Measurements from ENCODE around the gene MXI1. TPM values are rescaled to one million over a fixed set of nuclear protein-coding genes. Genes with fewer than 3 reads are reported as not detected.

Gene MXI1
- total RNA-seq, 1 experiment from 2014 or later = 25.8 TPM

DNA sequence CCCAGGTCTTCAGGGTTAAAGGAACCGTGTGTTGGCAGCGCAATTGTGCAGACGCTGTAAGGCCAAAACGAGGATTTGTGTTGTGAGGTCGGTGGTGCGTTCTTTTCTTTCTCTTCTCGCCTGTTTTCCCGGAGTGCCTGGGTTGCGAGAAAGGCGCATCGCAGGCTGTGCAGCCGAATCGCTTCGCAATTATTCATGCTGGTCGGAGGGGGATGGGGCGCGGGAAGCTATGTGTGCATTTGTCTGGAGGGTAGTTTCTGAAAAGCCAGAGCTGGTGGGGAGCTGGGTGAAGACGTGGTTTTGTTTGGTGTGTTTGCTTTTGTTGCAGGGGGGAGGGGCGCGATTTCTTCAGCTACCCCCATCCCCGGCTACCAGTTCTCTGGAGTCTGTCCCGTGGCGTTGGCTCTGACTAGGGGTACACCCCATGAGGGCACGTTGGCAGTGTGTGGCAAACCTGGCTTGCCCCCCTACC lies 2.1 kb downstream of the MXI1 start:
- peak overlapping the region; percentile 76 for H2AFZ ChIP-seq
- peak; percentile 46 to 63 for DNase-seq
- no peaks in the 10 kb centered on the region for H3K9me2 ChIP-seq (ENCODE audit: insufficient read depth)
- no peaks in the 10 kb centered on the region for H3K36me3 ChIP-seq (ENCODE audit: low read depth)
- H3K27ac ChIP-seq = 0 out of 2 replicates have a peak overlapping the region, but pooled peaks have one; percentile 24
- ChIA-PET POLR2A (ENCODE audit: unreplicated experiment) (interaction anchor here (0.6 to 0.9 kb wide), 3 partner anchors 17 to 709 kb away, joined by 5 to 10 read pairs (median 6); no protein-coding TSS in a partner anchor), CTCF (interaction anchor here (0.6 kb wide), 1 partner anchor 12 kb away, joined by 3 read pairs; no protein-coding TSS in a partner anchor)
- TF ChIP-seq CTCF (conservative IDR thresholded peaks at IDR 0.05) (no peak), EZH2 (IDR thresholded peaks at IDR 0.05; ENCODE audit: low read depth) (no peak)
- no peaks in the 10 kb centered on the region for H3K9me3 ChIP-seq (ENCODE audit: insufficient read depth, low read depth)
- intact Hi-C loops (cut with micrococcal nuclease; ENCODE audit: unreplicated experiment) = loop anchor here (5.0 kb wide), 3 partner anchors 93 to 203 kb away; partner anchors contain the start of genes ADD3 and SMNDC1
- H3K27me3 ChIP-seq (ENCODE audit: insufficient read depth, low read depth) = no peaks in the 10 kb centered on the region
- no peaks in the 10 kb centered on the region for H4K20me1 ChIP-seq (ENCODE audit: insufficient read depth)
- peak overlapping the region; percentile 77 for H3K4me2 ChIP-seq
- no TSS peak for BruUV-seq (replicated peaks)
- no peaks in the 10 kb centered on the region; the same call in 1 of the 2 replicates for H3K4me1 ChIP-seq (replicated peaks; ENCODE audit: insufficient read depth)
- no peaks in the 10 kb centered on the region for H3F3A ChIP-seq (ENCODE audit: insufficient read depth, low read depth)
- H3K79me2 ChIP-seq (ENCODE audit: low read depth) = no peaks in the 10 kb centered on the region
- peak overlapping the region; percentile 80 for H3K4me3 ChIP-seq

- no peak for DNase-seq
- H3K79me2 ChIP-seq (ENCODE audit: low read depth) = no peaks in the 10 kb centered on the region
- ChIA-PET POLR2A (ENCODE audit: unreplicated experiment) (interaction anchor here (0.6 to 1.3 kb wide), 4 partner anchors 17 to 708 kb away, joined by 4 to 49 read pairs (median 7); partner anchors contain the start of gene SMNDC1), CTCF (interaction anchor here (0.5 to 0.7 kb wide), 6 partner anchors 12 to 97 kb away, joined by 3 to 9 read pairs (median 4); no protein-coding TSS in a partner anchor)
- intact Hi-C loops (cut with micrococcal nuclease; ENCODE audit: unreplicated experiment) = loop anchor here (5.0 kb wide), 3 partner anchors 92 to 203 kb away; partner anchors contain the start of genes ADD3 and SMNDC1
- TF ChIP-seq EZH2 (IDR thresholded peaks at IDR 0.05; ENCODE audit: low read depth) (no peak), CTCF (conservative IDR thresholded peaks at IDR 0.05) (no peak)
- H3K36me3 ChIP-seq (ENCODE audit: low read depth) = no peaks in the 10 kb centered on the region
- H3K4me3 ChIP-seq = peak overlapping the region; percentile 80
- no peaks in the 10 kb centered on the region for H3F3A ChIP-seq (ENCODE audit: insufficient read depth, low read depth)
- no TSS peak for BruUV-seq (replicated peaks)
- no peaks in the 10 kb centered on the region for H3K9me2 ChIP-seq (ENCODE audit: insufficient read depth)
- H3K27me3 ChIP-seq (ENCODE audit: insufficient read depth, low read depth) = no peaks in the 10 kb centered on the region
- peak overlapping the region; percentile 89 for H2AFZ ChIP-seq
- H4K20me1 ChIP-seq (ENCODE audit: insufficient read depth) = no peaks in the 10 kb centered on the region
- no peaks in the 10 kb centered on the region for H3K9me3 ChIP-seq (ENCODE audit: insufficient read depth, low read depth)
- H3K4me2 ChIP-seq = peak overlapping the region; percentile 77
- H3K4me1 ChIP-seq (replicated peaks; ENCODE audit: insufficient read depth) = no peaks in the 10 kb centered on the region; the same call in 1 of the 2 replicates
- peak overlapping the region; percentile 60 for H3K27ac ChIP-seq
These were observed 2.7 kb downstream of the MXI1 start for GRCh38 chr10:110209926-110210673.

- TF ChIP-seq EZH2 (IDR thresholded peaks at IDR 0.05; ENCODE audit: low read depth) (no peak), CTCF (conservative IDR thresholded peaks at IDR 0.05) (no peak)
- H3K4me2 ChIP-seq = peak overlapping the region; percentile 77
- H3K9me2 ChIP-seq (ENCODE audit: insufficient read depth) = no peaks in the 10 kb centered on the region
- no peaks in the 10 kb centered on the region for H3K9me3 ChIP-seq (ENCODE audit: insufficient read depth, low read depth)
- peak overlapping the region; percentile 80 for H3K4me3 ChIP-seq
- CTCF ChIA-PET = interaction anchor here (0.5 to 0.7 kb wide), 5 partner anchors 14 to 97 kb away, joined by 3 to 9 read pairs (median 5); no protein-coding TSS in a partner anchor
- no peaks in the 10 kb centered on the region for H3K27me3 ChIP-seq (ENCODE audit: insufficient read depth, low read depth)
- no peaks in the 10 kb centered on the region for H3K79me2 ChIP-seq (ENCODE audit: low read depth)
- BruUV-seq (replicated peaks) = no TSS peak
- intact Hi-C loops (cut with micrococcal nuclease; ENCODE audit: unreplicated experiment) = loop anchor here (1.0 kb wide), 1 partner anchor 14 kb away; no protein-coding TSS in a partner anchor
- peak overlapping the region; percentile 60 for H3K27ac ChIP-seq
- H3K36me3 ChIP-seq (ENCODE audit: low read depth) = no peaks in the 10 kb centered on the region
- no peaks in the 10 kb centered on the region for H4K20me1 ChIP-seq (ENCODE audit: insufficient read depth)
- H2AFZ ChIP-seq = peak overlapping the region; percentile 89
- no peaks in the 10 kb centered on the region for H3F3A ChIP-seq (ENCODE audit: insufficient read depth, low read depth)
- H3K4me1 ChIP-seq (replicated peaks; ENCODE audit: insufficient read depth) = no peaks in the 10 kb centered on the region; the same call in 1 of the 2 replicates
- POLR2A ChIA-PET (ENCODE audit: unreplicated experiment) = interaction anchor here (0.6 to 1.3 kb wide), 2 partner anchors 16 to 63 kb away, joined by 9 to 49 read pairs; no protein-coding TSS in a partner anchor
- peak; percentile 93 for DNase-seq
These were observed 3.5 kb downstream of the MXI1 start for GRCh38 chr10:110210674-110211464.

Measured in PC-9 (cell line).